Heart left ventricle (tissue), 16 donors: ENCODE data around the gene GABPB2. TPM values are rescaled to one million over a fixed set of nuclear protein-coding genes. Genes with fewer than 3 reads are reported as not detected.
A peak's percentile ranks its signal among the peaks of the same experiment; 100 is the strongest.

Experiments used
- ATAC-seq, 4 donors: fragments of 200-7000 bp; cut with Tn5 transposase; one replicate each; pipeline ENCODE4 v1.9.1; 2020 to 2022; ENCODE audit warnings: moderate library complexity in 4 of 4, mild to moderate bottlenecking in 3 of 4, moderate number of reproducible peaks in 1 of 4
- DNase-seq, 5 donors: peaks; one replicate each; pipeline ENCODE4 v3.0.0-alpha.2; 2020
- H3K27ac ChIP-seq, 12 donors: fragments of 200-600 bp; sonication (generic) in 4 of 12; one replicate each; pipeline versions ENCODE4 v1.5.0 to v1.8.0; 2016 to 2022; ENCODE audit warnings: mild to moderate bottlenecking in 2 of 12
- H3K27me3 ChIP-seq, 9 donors: fragments of 200-600 bp; sonication (generic) in 2 of 9; one replicate each; pipeline versions ENCODE4 v1.5.1 to v1.8.0; 2016 to 2022; ENCODE audit warnings: mild to moderate bottlenecking in 3 of 9
- H3K36me3 ChIP-seq, 9 donors: fragments of 200-600 bp; sonication (generic) in 2 of 9; one replicate each; pipeline versions ENCODE4 v1.5.0 to v1.8.0; 2018 to 2022; ENCODE audit warnings: mild to moderate bottlenecking in 2 of 9
- H3K4me1 ChIP-seq, 12 donors: fragments of 200-600 bp; sonication (generic) in 4 of 12; one replicate each; pipeline versions ENCODE4 v1.5.0 to v1.8.0; 2016 to 2022; ENCODE audit warnings: mild to moderate bottlenecking in 3 of 12
- H3K4me3 ChIP-seq, 12 donors: fragments of 200-600 bp; sonication (generic) in 4 of 12; one replicate each; pipeline versions ENCODE4 v1.5.0 to v1.8.0; 2017 to 2022; ENCODE audit warnings: mild to moderate bottlenecking in 9 of 12, moderate library complexity in 4 of 12
- H3K9me3 ChIP-seq, 12 donors: fragments of 200-600 bp; sonication (generic) in 4 of 12; one replicate each; pipeline versions ENCODE4 v1.5.0 to v1.8.0; 2016 to 2022; ENCODE audit warnings: mild to moderate bottlenecking in 1 of 12
- POLR2A ChIP-seq, 2 donors: fragments of 450-650 bp; IDR thresholded peaks; one replicate each; pipeline ENCODE4 v1.6.1; 2017; ENCODE audit warnings: antibody characterized with exemption in 2 of 2, mild to moderate bottlenecking in 2 of 2, moderate library complexity in 2 of 2
- WGBS, 4 donors: extraction: QIAGEN DNeasy Blood & Tissue Kit in 2 of 4; methylation state at CpG; one replicate each; pipeline versions ENCODE4 v1.1.5 to v1.1.7; 2013 to 2018; 5-methylcytosine and 5-hydroxymethylcytosine counted together
- intact Hi-C, 10 donors: fragments of 100-400 bp; cut with DNase I; formaldehyde crosslinking; loops; one replicate each; pipeline versions ENCODE4 v1.11.1 to v1.14.2; 2022
- polyA plus RNA-seq, 2 donors: library from polyadenylated mRNA; stranded (reverse); fragments of 200-250 nt; gene quantifications; one replicate each; pipeline ENCODE4 v1.2.3, GENCODE V29; 2013
- total RNA-seq, 9 donors: library from RNA; depleted of rRNA in 2 of 9; stranded (reverse); fragments of >200 nt in 2 of 9; fragmentation: NEBNext Ultra II Directional in 3 of 9; extraction: Animal tissue kit (Norgen Biotek cat#: 25700) in 3 of 9; gene quantifications; one replicate each; pipeline versions ENCODE4 v1.1.0 to v1.2.4, GENCODE V29; 2016 to 2023
- TF ChIP-seq, protein P1 (sequence below), 12 donors: fragments of 200-600 bp; sonication (generic) in 4 of 12; IDR thresholded peaks; one replicate each; pipeline versions ENCODE4 v1.5.0 to v1.8.0; 2018 to 2022; ENCODE audit warnings: antibody characterized with exemption in 12 of 12, mild to moderate bottlenecking in 5 of 12
- donor health status: ischemic (EF 13 %, LVEDD 7.1; RV severe dilation, severe dysfunction).
- donor health status: healthy with polysubstance abuse.
- donor health status: DM: no; HTN: yes; CAD: no.
- donor health status: DM: no; HTN: no; CAD: no.
- donor health status: ischemic (EF 25% LVEDD 6.9; RV normal size, moderate dysfunction).
- donor health status: ischemic (EF 25% LVEDD 5.7; RV mildly dilated, moderate dysfunction).
- donor health status: healthy.
- donor health status: DM: yes; HTN: yes; CAD: no.
- donor health status: ischemic (EF 35%, LVEDD 5.7; RV mildly dilated, moderate dysfunction).
- donor health status: nonischemic (EF 11% LVEDD 7.7; RV severe dilation, severe dysfunction).
- donor health status: DM: yes; HTN: yes; CAD: no.
- donor health status: PGD.
- donor health status: ischemic (EF 29% LVEDD 5.4; RV normal size, mild dysfunction).
- donor health status: nonischemic (EF 23%, LVEDD 6.1; RV moderate dilation, normal function).

GABPB2 gene
- total and polyA plus RNA-seq, 11 donors: 4.6 to 15.2 (median 11.6) TPM

DNA sequence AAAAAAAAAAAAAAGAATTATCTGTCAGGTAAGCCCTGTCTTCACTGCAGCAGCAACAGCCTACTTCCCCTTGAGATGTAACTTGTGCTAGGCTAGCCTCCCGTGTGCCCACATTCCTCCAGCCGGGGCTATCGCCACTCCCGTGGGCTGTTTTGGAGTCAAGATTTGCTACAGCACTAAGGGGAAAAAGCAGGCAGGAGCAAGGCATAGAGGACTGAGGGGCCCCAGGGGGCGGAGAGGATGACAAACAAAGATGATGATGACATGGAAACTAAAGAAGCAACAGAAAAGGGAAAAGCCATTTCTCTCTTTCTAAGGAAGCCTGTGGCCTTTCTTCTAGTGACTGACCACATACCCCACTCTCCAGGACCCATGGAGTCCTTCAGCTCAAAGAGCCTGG lies 87.8 kb downstream of the GABPB2 start:
- no peak for TF ChIP-seq POLR2A (IDR thresholded peaks at IDR 0.05)
- TF ChIP-seq, protein P1, sequence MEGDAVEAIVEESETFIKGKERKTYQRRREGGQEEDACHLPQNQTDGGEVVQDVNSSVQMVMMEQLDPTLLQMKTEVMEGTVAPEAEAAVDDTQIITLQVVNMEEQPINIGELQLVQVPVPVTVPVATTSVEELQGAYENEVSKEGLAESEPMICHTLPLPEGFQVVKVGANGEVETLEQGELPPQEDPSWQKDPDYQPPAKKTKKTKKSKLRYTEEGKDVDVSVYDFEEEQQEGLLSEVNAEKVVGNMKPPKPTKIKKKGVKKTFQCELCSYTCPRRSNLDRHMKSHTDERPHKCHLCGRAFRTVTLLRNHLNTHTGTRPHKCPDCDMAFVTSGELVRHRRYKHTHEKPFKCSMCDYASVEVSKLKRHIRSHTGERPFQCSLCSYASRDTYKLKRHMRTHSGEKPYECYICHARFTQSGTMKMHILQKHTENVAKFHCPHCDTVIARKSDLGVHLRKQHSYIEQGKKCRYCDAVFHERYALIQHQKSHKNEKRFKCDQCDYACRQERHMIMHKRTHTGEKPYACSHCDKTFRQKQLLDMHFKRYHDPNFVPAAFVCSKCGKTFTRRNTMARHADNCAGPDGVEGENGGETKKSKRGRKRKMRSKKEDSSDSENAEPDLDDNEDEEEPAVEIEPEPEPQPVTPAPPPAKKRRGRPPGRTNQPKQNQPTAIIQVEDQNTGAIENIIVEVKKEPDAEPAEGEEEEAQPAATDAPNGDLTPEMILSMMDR (IDR thresholded peaks at IDR 0.05): no peak
- intact Hi-C loops: loop anchor here in 7 of 10 donors (5.0 to 10.0 kb wide), 6 partner anchors 36 to 934 kb away; no protein-coding TSS in a partner anchor
- Histone ChIP-seq H3K36me3 (peaks cover 0 to 64% (median 47%) of the 10 kb centered on the region in 9 donors), H3K4me3 (peak overlapping the region in 2 of 12 donors; percentile 49 to 71), H3K27me3 (no peaks in the 10 kb centered on the region), H3K27ac (peak overlapping the region in 3 of 12 donors; percentile 17 to 94 (median 34)), H3K4me1 (peaks cover 0 to 47% (median 6%) of the 10 kb centered on the region in 12 donors), H3K9me3 (no peaks in the 10 kb centered on the region)
- ATAC-seq (no peak), DNase-seq (no peak)
- WGBS, 4 donors: 78 to 85% (median 82%) methylated on average over 5 of the region's 5 CpGs

DNA sequence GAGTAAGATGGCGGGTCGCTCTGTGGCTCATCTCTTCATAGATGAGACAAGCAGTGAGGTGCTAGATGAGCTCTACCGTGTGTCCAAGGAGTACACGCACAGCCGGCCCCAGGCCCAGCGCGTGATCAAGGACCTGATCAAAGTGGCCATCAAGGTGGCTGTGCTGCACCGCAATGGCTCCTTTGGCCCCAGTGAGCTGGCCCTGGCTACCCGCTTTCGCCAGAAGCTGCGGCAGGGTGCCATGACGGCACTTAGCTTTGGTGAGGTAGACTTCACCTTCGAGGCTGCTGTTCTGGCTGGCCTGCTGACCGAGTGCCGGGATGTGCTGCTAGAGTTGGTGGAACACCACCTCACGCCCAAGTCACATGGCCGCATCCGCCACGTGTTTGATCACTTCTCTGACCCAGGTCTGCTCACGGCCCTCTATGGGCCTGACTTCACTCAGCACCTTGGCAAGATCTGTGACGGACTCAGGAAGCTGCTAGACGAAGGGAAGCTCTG lies 88.2 kb downstream of the GABPB2 start:
- DNase-seq (no peak), ATAC-seq (peak in 1 of 4 donors; percentile 34)
- intact Hi-C loops: loop anchor here in 7 of 10 donors (5.0 to 10.0 kb wide), 6 partner anchors 36 to 934 kb away; no protein-coding TSS in a partner anchor
- no peak for TF ChIP-seq POLR2A (IDR thresholded peaks at IDR 0.05)
- TF ChIP-seq, protein P1 (IDR thresholded peaks at IDR 0.05): no peak
- Histone ChIP-seq H3K9me3 (no peaks in the 10 kb centered on the region), H3K27ac (peak overlapping the region in 4 of 12 donors; percentile 6 to 94 (median 21)), H3K36me3 (peaks cover 0 to 64% (median 47%) of the 10 kb centered on the region in 9 donors), H3K4me3 (peak overlapping the region in 1 of 12 donors; percentile 71), H3K27me3 (no peaks in the 10 kb centered on the region), H3K4me1 (peaks cover 0 to 49% (median 7%) of the 10 kb centered on the region in 12 donors)
- 77 to 93% (median 81%) methylated on average over 13 to 22 of the region's 22 CpGs for WGBS, 4 donors

DNA sequence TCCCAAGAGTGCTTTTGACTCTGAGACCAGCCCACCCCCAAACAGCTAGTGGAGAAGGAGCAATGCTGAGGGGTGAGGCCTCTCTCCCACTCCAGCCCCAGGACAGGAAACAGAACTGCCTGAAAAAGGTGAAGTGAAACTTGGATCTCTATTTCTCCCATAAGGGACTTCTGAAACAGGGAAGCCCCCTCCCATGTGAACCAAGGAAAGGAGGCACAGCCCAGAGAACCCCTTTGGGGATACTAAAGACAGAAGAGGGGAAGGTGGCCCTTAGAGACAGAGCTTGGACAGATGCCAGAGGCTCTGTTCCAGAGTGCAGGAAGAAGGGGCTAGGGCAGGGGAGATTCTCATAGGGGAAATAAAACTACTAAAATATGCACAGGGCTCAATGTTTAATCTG lies 88.8 kb downstream of the GABPB2 start:
- no peak for TF ChIP-seq POLR2A (IDR thresholded peaks at IDR 0.05)
- TF ChIP-seq, protein P1 (IDR thresholded peaks at IDR 0.05): no peak
- peaks cover 0 to 64% (median 47%) of the 10 kb centered on the region in 9 donors for H3K36me3 ChIP-seq
- intact Hi-C loops: loop anchor here in 7 of 10 donors (5.0 to 10.0 kb wide), 6 partner anchors 37 to 935 kb away; no protein-coding TSS in a partner anchor
- no peaks in the 10 kb centered on the region for H3K9me3 ChIP-seq
- DNase-seq: no peak
- peak overlapping the region in 4 of 12 donors; percentile 6 to 94 (median 21) for H3K27ac ChIP-seq
- ATAC-seq: peak in 1 of 4 donors; percentile 3
- peak overlapping the region in 1 of 12 donors; percentile 71 for H3K4me3 ChIP-seq
- peaks cover 0 to 52% (median 12%) of the 10 kb centered on the region in 12 donors for H3K4me1 ChIP-seq
- H3K27me3 ChIP-seq: no peaks in the 10 kb centered on the region

DNA sequence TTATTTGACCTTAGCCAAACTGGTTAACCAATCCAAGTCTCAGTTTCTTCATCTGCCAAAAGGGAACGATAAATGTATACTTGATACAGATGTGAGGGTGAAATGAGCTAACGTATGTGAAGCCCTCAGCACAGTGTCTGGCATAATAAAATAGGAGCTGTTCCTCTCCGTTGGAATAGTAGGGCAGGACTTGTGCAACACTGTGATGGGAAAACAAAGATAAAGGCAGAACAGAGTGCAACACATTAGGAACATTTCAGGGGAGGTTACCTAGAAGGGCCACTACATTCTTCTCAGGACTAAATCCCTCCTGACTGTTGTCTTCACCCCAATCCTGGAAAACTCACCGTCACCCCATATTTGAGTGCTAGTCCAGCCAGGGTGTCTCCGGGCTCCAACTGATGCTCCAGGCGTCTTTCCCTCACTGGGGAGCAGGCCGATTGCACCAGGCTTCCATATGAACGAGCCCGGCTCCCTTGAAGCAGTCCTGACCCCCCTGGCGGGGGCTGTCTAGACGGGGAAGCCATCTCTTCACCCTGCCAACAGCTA lies 94.2 kb downstream of the GABPB2 start:
- Histone ChIP-seq H3K4me3 (peak overlapping the region; percentile 58 to 91 (median 82)), H3K36me3 (peaks cover 0 to 66% (median 50%) of the 10 kb centered on the region in 9 donors)
- peak; percentile 3 to 20 (median 15) for ATAC-seq

More for the DNA sequence above, 94.2 kb downstream of the GABPB2 start:
- 15 to 27% (median 19%) methylated on average over 10 to 11 of the region's 11 CpGs for WGBS, 4 donors
- peaks cover 4 to 52% (median 27%) of the 10 kb centered on the region in 12 donors for H3K4me1 ChIP-seq
- no peak for DNase-seq
- intact Hi-C loops: loop anchor here in 1 of 10 donors (2.0 kb wide), 1 partner anchor 18 kb away; the partner anchor contains the start of gene SEMA6C
- H3K27ac ChIP-seq: peak overlapping the region; percentile 73 to 96 (median 93)
- H3K27me3 ChIP-seq: no peaks in the 10 kb centered on the region
- no peak for TF ChIP-seq POLR2A (IDR thresholded peaks at IDR 0.05)
- TF ChIP-seq, protein P1 (IDR thresholded peaks at IDR 0.05): peak in 1 of 12 donors; percentile 6
- no peaks in the 10 kb centered on the region for H3K9me3 ChIP-seq
